ENCODE results near the gene MASTL.

The MASTL gene

GRCh38 chr10:27155066-27155754, at the start of gene MASTL:
MASTL (plus strand) TSS chr10:27155352; CDS start chr10:27155427, 75 bp downstream.
- Histone ChIP-seq H3K36me3 (ENCODE audit: control insufficient read depth, low read length) (peaks cover 75% of the 10 kb centered on the region), H3K27ac (ENCODE audit: low read depth, low read length) (peak within 1 kb of the TSS; percentile 97), H3K79me2 (ENCODE audit: control insufficient read depth, low read length) (peaks cover 95% of the 10 kb centered on the region), H3K4me1 (ENCODE audit: control insufficient read depth, low read length) (peaks cover 33% of the 10 kb centered on the region), H4K20me1 (ENCODE audit: control insufficient read depth, insufficient read depth, low read depth, low read length) (peaks cover 34% of the 10 kb centered on the region), H3K4me3 (ENCODE audit: low read length) (peak within 1 kb of the TSS; percentile 100), H3K27me3 (ENCODE audit: control insufficient read depth, low read length) (no peaks in the 10 kb centered on the region), H3K4me2 (ENCODE audit: low read length) (peak within 1 kb of the TSS; percentile 89), H3K9me3 (ENCODE audit: control insufficient read depth, insufficient read depth, low read length) (no peaks in the 10 kb centered on the region), H3F3A (ENCODE audit: control insufficient read depth, insufficient read depth) (peaks cover 3% of the 10 kb centered on the region; the same call in 1 of the 2 replicates), H3K9me2 (replicated peaks; ENCODE audit: control insufficient read depth, low read length) (no peaks in the 10 kb centered on the region)
- TF ChIP-seq EZH2phosphoT487 (IDR thresholded peaks at IDR 0.05; ENCODE audit: borderline replicate concordance, low read length) = no peak
- TF ChIP-seq, protein P1, sequence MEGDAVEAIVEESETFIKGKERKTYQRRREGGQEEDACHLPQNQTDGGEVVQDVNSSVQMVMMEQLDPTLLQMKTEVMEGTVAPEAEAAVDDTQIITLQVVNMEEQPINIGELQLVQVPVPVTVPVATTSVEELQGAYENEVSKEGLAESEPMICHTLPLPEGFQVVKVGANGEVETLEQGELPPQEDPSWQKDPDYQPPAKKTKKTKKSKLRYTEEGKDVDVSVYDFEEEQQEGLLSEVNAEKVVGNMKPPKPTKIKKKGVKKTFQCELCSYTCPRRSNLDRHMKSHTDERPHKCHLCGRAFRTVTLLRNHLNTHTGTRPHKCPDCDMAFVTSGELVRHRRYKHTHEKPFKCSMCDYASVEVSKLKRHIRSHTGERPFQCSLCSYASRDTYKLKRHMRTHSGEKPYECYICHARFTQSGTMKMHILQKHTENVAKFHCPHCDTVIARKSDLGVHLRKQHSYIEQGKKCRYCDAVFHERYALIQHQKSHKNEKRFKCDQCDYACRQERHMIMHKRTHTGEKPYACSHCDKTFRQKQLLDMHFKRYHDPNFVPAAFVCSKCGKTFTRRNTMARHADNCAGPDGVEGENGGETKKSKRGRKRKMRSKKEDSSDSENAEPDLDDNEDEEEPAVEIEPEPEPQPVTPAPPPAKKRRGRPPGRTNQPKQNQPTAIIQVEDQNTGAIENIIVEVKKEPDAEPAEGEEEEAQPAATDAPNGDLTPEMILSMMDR (IDR thresholded peaks at IDR 0.05; ENCODE audit: low read depth, low read length, poor library complexity, severe bottlenecking) = no peak

- H4K20me1 ChIP-seq (ENCODE audit: control insufficient read depth, insufficient read depth, low read depth, low read length) = no peaks in the 10 kb centered on the region
- no peak overlapping the region for H3K4me3 ChIP-seq (ENCODE audit: low read length)
- no peaks in the 10 kb centered on the region for H3K9me3 ChIP-seq (ENCODE audit: control insufficient read depth, insufficient read depth, low read length)
- H3K27me3 ChIP-seq (ENCODE audit: control insufficient read depth, low read length) = no peaks in the 10 kb centered on the region
- H3K4me2 ChIP-seq (ENCODE audit: low read length) = no peak overlapping the region
- H3K9me2 ChIP-seq (replicated peaks; ENCODE audit: control insufficient read depth, low read length) = no peaks in the 10 kb centered on the region
- H3K27ac ChIP-seq (ENCODE audit: low read depth, low read length) = no peak overlapping the region
- H3K4me1 ChIP-seq (ENCODE audit: control insufficient read depth, low read length) = no peaks in the 10 kb centered on the region
- peaks cover 15% of the 10 kb centered on the region for H3F3A ChIP-seq (ENCODE audit: control insufficient read depth, insufficient read depth)
- TF ChIP-seq, protein P1 (IDR thresholded peaks at IDR 0.05; ENCODE audit: low read depth, low read length, poor library complexity, severe bottlenecking) = no peak
- no peak for TF ChIP-seq EZH2phosphoT487 (IDR thresholded peaks at IDR 0.05; ENCODE audit: borderline replicate concordance, low read length)
- peaks cover 30% of the 10 kb centered on the region for H3K36me3 ChIP-seq (ENCODE audit: control insufficient read depth, low read length)
- H3K79me2 ChIP-seq (ENCODE audit: control insufficient read depth, low read length) = no peaks in the 10 kb centered on the region
These were observed 47.0 kb upstream of the MASTL start for GRCh38 chr10:27108165-27108564.

GRCh38 chr10:27134371-27134770, 20.8 kb upstream of the MASTL start:
- H3F3A ChIP-seq (ENCODE audit: control insufficient read depth, insufficient read depth) = 0 out of 2 replicates have a peak, but pooled peaks cover 7% of the 10 kb centered on the region
- H3K9me3 ChIP-seq (ENCODE audit: control insufficient read depth, insufficient read depth, low read length) = no peaks in the 10 kb centered on the region
- H3K4me1 ChIP-seq (ENCODE audit: control insufficient read depth, low read length) = peaks cover 14% of the 10 kb centered on the region
- no peaks in the 10 kb centered on the region for H3K9me2 ChIP-seq (replicated peaks; ENCODE audit: control insufficient read depth, low read length)
- no peak overlapping the region for H3K27ac ChIP-seq (ENCODE audit: low read depth, low read length)
- no peaks in the 10 kb centered on the region for H3K27me3 ChIP-seq (ENCODE audit: control insufficient read depth, low read length)
- peaks cover 88% of the 10 kb centered on the region for H3K36me3 ChIP-seq (ENCODE audit: control insufficient read depth, low read length)
- H3K4me3 ChIP-seq (ENCODE audit: low read length) = no peak overlapping the region
- H3K4me2 ChIP-seq (ENCODE audit: low read length) = no peak overlapping the region
- TF ChIP-seq EZH2phosphoT487 (IDR thresholded peaks at IDR 0.05; ENCODE audit: borderline replicate concordance, low read length) = no peak
- TF ChIP-seq, protein P1 (IDR thresholded peaks at IDR 0.05; ENCODE audit: low read depth, low read length, poor library complexity, severe bottlenecking) = no peak
- H3K79me2 ChIP-seq (ENCODE audit: control insufficient read depth, low read length) = peaks cover 7% of the 10 kb centered on the region; the same call in 1 of the 2 replicates
- 0 out of 2 replicates have a peak, but pooled peaks cover 4% of the 10 kb centered on the region for H4K20me1 ChIP-seq (ENCODE audit: control insufficient read depth, insufficient read depth, low read depth, low read length)
